ENCODE data around the gene CSRNP3. TPM values are rescaled to one million over a fixed set of nuclear protein-coding genes. Genes with fewer than 3 reads are reported as not detected.

CSRNP3 gene
- total RNA-seq, 1 donor from 2014 or later, result 31.2 TPM

DNA sequence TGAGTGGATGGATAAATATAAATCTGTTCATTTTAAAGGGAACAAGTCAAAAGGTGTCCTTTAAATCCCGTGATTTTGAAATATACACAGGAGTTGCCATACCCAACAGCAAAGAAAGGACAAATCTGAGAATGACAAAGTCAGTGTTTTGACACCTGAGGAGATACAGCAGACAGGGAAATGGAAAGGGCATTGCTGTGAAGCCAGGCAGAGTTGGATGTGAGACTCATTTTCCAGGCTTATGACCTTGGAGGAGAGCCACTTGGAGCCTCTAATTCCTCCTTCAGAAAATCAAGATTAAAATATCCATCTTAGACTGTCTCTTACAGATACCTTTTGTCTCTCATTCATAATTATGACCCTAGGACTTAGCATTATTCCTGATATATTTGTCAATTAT is 170.0 kb downstream of the CSRNP3 start:
- TF ChIP-seq, protein P1, sequence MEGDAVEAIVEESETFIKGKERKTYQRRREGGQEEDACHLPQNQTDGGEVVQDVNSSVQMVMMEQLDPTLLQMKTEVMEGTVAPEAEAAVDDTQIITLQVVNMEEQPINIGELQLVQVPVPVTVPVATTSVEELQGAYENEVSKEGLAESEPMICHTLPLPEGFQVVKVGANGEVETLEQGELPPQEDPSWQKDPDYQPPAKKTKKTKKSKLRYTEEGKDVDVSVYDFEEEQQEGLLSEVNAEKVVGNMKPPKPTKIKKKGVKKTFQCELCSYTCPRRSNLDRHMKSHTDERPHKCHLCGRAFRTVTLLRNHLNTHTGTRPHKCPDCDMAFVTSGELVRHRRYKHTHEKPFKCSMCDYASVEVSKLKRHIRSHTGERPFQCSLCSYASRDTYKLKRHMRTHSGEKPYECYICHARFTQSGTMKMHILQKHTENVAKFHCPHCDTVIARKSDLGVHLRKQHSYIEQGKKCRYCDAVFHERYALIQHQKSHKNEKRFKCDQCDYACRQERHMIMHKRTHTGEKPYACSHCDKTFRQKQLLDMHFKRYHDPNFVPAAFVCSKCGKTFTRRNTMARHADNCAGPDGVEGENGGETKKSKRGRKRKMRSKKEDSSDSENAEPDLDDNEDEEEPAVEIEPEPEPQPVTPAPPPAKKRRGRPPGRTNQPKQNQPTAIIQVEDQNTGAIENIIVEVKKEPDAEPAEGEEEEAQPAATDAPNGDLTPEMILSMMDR (IDR thresholded peaks at IDR 0.05; ENCODE audit: unreplicated experiment), result no peak
- H3K36me3 Mint-ChIP-seq, result peaks cover 12% of the 10 kb centered on the region
- no peak for DNase-seq (ENCODE audit: low spot score in 2 of 2, unreplicated experiment in 2 of 2)
- H3K4me3 Mint-ChIP-seq, result no peak overlapping the region
- peaks cover 64% of the 10 kb centered on the region for H3K4me1 Mint-ChIP-seq
- peaks cover 11% of the 10 kb centered on the region for H3K9me3 Mint-ChIP-seq
- H3K27ac Mint-ChIP-seq, result peak overlapping the region; percentile 4
- no peaks in the 10 kb centered on the region for H3K27me3 Mint-ChIP-seq (ENCODE audit: low read depth)

DNA sequence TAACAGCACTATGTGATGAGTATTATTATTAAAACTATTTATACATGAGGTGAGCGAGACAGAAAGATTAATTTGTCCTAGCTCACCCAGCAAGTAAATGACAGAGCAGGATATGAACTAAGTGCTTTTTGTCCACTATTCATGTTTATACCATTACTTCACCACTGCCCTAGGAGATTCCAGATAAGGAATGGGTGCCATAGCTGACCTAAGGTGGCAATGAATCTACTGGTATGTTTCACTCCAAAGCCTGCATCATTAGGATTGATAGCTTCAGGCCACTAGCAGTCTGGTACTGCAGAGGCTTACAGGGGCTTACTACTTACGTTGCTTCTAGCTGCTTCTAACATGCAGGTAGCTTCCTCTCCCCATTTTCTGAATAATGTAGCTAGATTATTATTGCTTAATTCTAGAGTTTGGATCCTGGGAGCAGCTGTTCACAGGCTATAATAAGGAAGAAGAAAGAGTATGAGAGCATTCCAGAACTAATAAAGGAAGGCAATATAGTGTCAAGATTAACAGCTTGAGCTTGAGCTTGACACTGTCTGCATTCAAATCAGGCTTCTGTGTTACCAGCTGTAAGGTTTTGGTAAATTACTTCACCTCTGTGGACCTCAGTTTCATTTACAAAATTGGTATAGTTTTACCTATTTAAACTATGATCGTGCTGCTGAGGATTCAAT is 170.9 kb downstream of the CSRNP3 start:
- no peak overlapping the region for H3K4me3 Mint-ChIP-seq
- no peaks in the 10 kb centered on the region for H3K27me3 Mint-ChIP-seq (ENCODE audit: low read depth)
- peaks cover 11% of the 10 kb centered on the region for H3K9me3 Mint-ChIP-seq
- peaks cover 12% of the 10 kb centered on the region for H3K36me3 Mint-ChIP-seq
- H3K27ac Mint-ChIP-seq, result peak overlapping the region; percentile 69
- no peak for DNase-seq (ENCODE audit: low spot score in 2 of 2, unreplicated experiment in 2 of 2)
- H3K4me1 Mint-ChIP-seq, result peaks cover 62% of the 10 kb centered on the region
- TF ChIP-seq, protein P1 (IDR thresholded peaks at IDR 0.05; ENCODE audit: unreplicated experiment), result no peak

DNA sequence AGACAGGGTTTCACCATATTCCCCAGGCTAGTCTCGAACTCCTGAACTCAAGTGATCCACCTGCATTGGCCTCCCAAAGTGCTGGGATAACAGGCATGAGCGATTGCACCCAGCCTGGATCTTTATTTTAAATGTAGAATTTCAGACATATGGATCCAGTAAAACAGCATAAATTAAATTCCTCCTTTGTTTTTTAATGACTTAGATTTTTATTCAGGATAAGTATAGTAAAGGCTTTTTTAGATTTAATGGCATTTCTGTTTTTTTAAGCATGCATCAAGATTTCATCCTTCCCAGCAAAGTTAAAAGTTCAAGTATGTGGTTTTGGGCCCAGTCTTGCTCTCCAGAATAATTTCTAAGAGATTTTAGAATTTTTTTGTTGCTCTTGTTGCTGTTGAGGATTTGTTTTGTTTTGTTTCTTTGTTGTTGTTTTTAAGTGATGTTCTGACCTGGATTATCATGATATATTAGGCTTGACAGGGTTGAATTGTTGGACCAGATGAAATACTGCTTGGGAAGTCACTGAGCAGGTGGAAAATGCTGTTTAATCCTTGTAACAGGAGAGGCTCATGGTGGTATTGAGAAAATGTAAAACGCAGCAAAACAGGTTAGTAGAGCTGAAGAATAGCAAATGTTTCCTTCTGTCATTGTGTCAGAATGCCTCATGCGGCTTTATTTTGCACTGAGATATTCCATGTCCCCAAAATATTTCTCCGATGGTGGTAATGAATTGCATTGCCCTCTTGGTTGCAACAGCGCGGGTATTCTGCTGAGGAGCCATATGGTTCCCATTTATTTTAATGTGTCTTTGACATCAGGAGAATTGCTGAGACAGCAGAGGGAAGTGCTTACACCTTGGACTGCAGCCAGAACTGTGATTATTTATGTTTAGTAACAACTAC is 176.7 kb downstream of the CSRNP3 start:
- Mint-ChIP-seq H3K4me3 (peak overlapping the region; percentile 38), H3K4me1 (peaks cover 60% of the 10 kb centered on the region)

DNA sequence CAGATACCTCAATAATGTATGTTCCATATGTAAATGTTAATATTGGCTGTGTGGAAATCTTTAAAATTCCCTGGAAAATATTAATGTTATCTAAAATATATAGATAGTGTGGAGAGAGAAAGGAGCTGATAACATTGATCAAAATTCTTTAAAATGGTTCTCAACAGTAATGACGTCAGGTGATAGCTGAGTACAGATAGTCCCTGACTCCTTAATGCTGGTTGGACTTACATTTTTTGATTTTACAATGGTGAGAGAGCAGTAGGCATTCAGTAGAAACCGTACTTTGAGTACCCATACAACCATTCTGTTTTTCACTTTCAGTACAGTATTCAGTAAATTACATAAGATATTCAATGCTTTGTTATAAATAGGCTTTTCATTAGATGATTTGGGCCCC is 177.9 kb downstream of the CSRNP3 start:
- no peak overlapping the region for H3K4me3 Mint-ChIP-seq
- H3K27ac Mint-ChIP-seq, result peak overlapping the region; percentile 61
- H3K36me3 Mint-ChIP-seq, result peaks cover 17% of the 10 kb centered on the region
- H3K27me3 Mint-ChIP-seq (ENCODE audit: low read depth), result no peaks in the 10 kb centered on the region
- TF ChIP-seq, protein P1 (IDR thresholded peaks at IDR 0.05; ENCODE audit: unreplicated experiment), result no peak
- H3K9me3 Mint-ChIP-seq, result peaks cover 11% of the 10 kb centered on the region
- DNase-seq (ENCODE audit: low spot score in 2 of 2, unreplicated experiment in 2 of 2), result no peak
- H3K4me1 Mint-ChIP-seq, result peaks cover 49% of the 10 kb centered on the region

More for the DNA sequence above, 176.7 kb downstream of the CSRNP3 start:
- H3K9me3 Mint-ChIP-seq, result peaks cover 11% of the 10 kb centered on the region
- peak overlapping the region; percentile 96 for H3K27ac Mint-ChIP-seq
- DNase-seq (ENCODE audit: low spot score in 2 of 2, unreplicated experiment in 2 of 2), result no peak
- H3K36me3 Mint-ChIP-seq, result peaks cover 17% of the 10 kb centered on the region
- TF ChIP-seq, protein P1 (IDR thresholded peaks at IDR 0.05; ENCODE audit: unreplicated experiment), result no peak
- H3K27me3 Mint-ChIP-seq (ENCODE audit: low read depth), result no peaks in the 10 kb centered on the region

DNA sequence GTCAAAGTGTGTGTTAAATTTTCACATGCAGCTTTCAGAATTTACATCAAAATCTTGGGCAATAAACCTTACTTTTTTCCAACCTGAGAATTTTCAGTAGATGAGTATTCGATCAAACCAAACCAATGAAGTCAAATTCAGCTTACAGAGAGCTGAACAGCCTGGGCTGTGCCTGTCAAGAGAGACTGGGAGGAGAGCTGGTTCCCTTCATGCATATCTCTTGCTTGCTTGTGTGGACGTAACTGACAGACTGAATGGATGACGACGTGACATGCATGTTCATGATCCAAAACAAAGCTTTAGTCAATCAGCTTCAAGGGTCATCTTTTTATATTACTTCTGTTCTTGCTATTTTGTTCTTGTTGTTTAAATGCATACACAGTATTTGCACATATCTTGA is 179.3 kb downstream of the CSRNP3 start:
- Mint-ChIP-seq H3K27ac (peak overlapping the region; percentile 68), H3K4me1 (peaks cover 41% of the 10 kb centered on the region), H3K4me3 (no peak overlapping the region), H3K27me3 (ENCODE audit: low read depth) (no peaks in the 10 kb centered on the region), H3K36me3 (peaks cover 11% of the 10 kb centered on the region), H3K9me3 (peaks cover 3% of the 10 kb centered on the region)
- TF ChIP-seq, protein P1 (IDR thresholded peaks at IDR 0.05; ENCODE audit: unreplicated experiment), result no peak
- no peak for DNase-seq (ENCODE audit: low spot score in 2 of 2, unreplicated experiment in 2 of 2)
